ENCODE data around the gene SPIRE1.
A peak's percentile ranks its signal among the peaks of the same experiment; 100 is the strongest.

SPIRE1 gene
- total RNA-seq, result 22.0 to 122 (median 87.1) reads per million in 17 experiments

GRCh38 chr18:12657684-12658425 lies at the start of gene SPIRE1:
TSS of gene SPIRE1 (minus strand) at chr18:12658107. CDS start at chr18:12657866, 241 bp downstream.
- peak; percentile 73 to 93 (median 84) for DNase-seq

GRCh38 chr18:12703664-12704063 lies 45.8 kb upstream of the SPIRE1 start:
- peak in 3 of 4 experiments; percentile 11 to 24 (median 17) for DNase-seq

- no peak for DNase-seq
These were observed 45.2 kb upstream of the SPIRE1 start for GRCh38 chr18:12703096-12703567.

GRCh38 chr18:12702221-12703095 lies 44.6 kb upstream of the SPIRE1 start, which contains the start of the genes CEP76 and PSMG2:
TSS of gene CEP76 (minus strand) at chr18:12702723. CDS start at chr18:12702548, 175 bp downstream.
TSS of gene PSMG2 (plus strand) at chr18:12703042. CDS start at chr18:12703108, 66 bp downstream.
- DNase-seq, result peak; percentile 95 to 98 (median 95)

GRCh38 chr18:12701161-12701560 lies 43.3 kb upstream of the SPIRE1 start:
- DNase-seq, result no peak

GRCh38 chr18:12699747-12700146 lies 41.8 kb upstream of the SPIRE1 start:
- no peak for DNase-seq

- no peak for DNase-seq
These were observed 36.1 kb upstream of the SPIRE1 start for GRCh38 chr18:12694032-12694431.

- DNase-seq, result no peak
These were observed 34.3 kb upstream of the SPIRE1 start for GRCh38 chr18:12692206-12692605.

- DNase-seq, result peak in 2 of 4 experiments; percentile 47 to 61
These were observed 31.4 kb upstream of the SPIRE1 start for GRCh38 chr18:12689256-12689850.

- peak in 1 of 4 experiments; percentile 28 for DNase-seq
These were observed 28.2 kb upstream of the SPIRE1 start for GRCh38 chr18:12686100-12686499.

- peak; percentile 47 to 76 (median 69) for DNase-seq
These were observed 21.4 kb upstream of the SPIRE1 start for GRCh38 chr18:12679183-12679786.

GRCh38 chr18:12668041-12668440 lies 10.1 kb upstream of the SPIRE1 start:
- DNase-seq, result no peak

GRCh38 chr18:12659904-12660605 lies 2.1 kb upstream of the SPIRE1 start:
- DNase-seq, result peak; percentile 69 to 80 (median 72)

- DNase-seq, result peak; percentile 46 to 75 (median 62)
These were observed 675 bp upstream of the SPIRE1 start for GRCh38 chr18:12658426-12659138.

- DNase-seq, result peak; percentile 39 to 82 (median 64)
These were observed 796 bp downstream of the SPIRE1 start for GRCh38 chr18:12656938-12657683.

GRCh38 chr18:12656605-12656937 lies 1.3 kb downstream of the SPIRE1 start:
- peak in 1 of 4 experiments; percentile 8 for DNase-seq

GRCh38 chr18:12654971-12655370 lies 2.9 kb downstream of the SPIRE1 start:
- DNase-seq, result no peak

GRCh38 chr18:12652861-12653401 lies 5.0 kb downstream of the SPIRE1 start:
- DNase-seq, result peak; percentile 25 to 51 (median 48)

- DNase-seq, result no peak
These were observed 6.3 kb downstream of the SPIRE1 start for GRCh38 chr18:12651651-12652050.

GRCh38 chr18:12647773-12648172 lies 10.1 kb downstream of the SPIRE1 start:
- no peak for DNase-seq

Data from suppressor macrophage (primary cell).